HG03442 (cell line): ENCODE results near the gene CCKAR.

Experiments used
- ATAC-seq: cut with Tn5 transposase; IDR thresholded peaks from one replicate; pipeline ENCODE4 v1.9.1; 2021; ENCODE audit warnings: mild to moderate bottlenecking, moderate library complexity; ENCODE audit not compliant: unreplicated experiment

CCKAR gene

DNA sequence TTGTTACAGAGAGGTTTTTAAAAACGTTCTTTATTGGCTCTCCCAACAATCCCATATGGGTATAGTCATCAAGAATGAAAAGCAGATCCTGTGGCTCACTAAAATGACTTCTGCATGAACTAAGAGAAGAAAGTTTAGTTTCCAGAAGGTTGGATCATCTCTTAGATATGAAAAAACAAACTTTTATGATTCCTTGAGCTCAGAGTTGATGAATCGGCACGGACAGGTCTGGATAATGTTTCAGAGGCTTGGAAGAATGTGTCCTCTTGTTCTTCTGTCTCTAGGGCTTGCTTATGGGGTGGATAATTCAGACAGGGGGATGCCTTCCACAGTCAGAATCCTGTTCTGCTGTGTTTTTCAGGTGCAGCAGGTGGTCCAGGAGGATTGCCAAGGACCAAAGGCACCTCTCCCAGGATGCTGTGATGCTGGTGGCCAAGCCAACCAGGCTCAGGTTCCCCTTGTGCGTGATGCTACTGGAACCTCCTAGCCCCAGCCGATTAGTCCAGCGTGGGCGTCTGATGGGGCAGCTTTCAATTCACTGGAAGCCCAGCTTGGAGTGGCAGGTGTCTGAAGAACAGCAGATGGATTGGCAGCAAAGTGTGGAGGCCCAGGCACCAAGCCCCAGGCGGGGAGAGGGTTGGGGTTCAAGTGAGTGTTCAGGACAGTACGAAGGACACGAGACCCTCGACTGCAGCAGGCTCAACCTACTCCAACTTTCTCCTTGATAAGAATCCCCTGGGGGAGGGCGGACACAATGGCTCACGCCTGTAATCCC lies 30.3 kb downstream of the CCKAR start:
- ATAC-seq: no peak

DNA sequence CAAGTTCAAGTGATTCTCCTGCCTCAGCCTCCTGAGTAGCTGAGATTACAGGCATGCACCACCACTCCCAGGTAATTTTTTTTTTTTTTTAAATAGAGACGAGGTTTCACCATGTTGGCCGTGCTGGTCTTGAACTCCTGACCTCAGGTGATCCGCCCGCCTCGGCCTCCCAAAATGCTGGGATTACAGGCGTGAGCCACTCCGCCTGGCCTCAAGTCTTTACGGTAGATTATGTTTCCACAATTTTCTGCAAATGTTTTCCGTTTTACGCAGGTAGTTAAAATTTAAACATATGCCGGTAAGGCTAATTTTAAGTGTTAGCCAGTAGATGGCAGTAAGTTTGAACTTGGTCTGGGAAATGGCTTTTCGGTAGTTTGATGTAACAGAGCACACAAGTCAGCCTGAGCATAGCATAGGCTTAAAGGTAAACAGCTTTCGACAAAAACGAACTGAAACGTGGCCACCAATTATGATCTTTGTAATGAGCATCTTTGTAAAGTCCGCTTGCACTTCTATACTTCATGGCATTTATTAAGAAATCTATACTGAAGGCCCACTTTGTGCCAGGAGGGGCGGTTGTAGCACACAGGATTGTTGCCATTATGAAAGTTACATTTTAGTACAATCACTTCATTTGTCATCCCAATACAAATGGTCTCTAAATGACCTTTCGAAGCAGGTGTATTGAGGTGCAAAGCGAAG lies 31.1 kb downstream of the CCKAR start:
- ATAC-seq: peak; percentile 72

DNA sequence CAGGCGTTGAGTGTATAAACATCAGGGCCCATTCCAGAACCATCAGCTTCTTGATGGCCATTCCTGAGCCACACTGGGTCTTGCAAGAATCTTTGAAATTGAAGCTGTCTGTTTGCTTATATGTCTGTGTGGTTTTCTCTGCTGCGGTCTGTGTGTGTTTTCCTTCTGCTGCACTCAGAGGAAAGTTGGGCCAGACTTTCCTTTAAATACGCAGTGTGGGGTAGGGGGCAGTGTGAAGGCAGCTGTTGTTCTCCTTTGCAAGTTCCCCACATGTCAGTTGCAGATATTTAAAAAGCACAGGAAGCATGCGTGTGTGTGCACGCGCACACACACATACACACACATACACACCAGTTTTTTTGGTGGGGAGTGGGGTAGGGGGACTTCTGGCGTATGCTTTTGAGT lies 32.1 kb downstream of the CCKAR start:
- ATAC-seq: no peak

DNA sequence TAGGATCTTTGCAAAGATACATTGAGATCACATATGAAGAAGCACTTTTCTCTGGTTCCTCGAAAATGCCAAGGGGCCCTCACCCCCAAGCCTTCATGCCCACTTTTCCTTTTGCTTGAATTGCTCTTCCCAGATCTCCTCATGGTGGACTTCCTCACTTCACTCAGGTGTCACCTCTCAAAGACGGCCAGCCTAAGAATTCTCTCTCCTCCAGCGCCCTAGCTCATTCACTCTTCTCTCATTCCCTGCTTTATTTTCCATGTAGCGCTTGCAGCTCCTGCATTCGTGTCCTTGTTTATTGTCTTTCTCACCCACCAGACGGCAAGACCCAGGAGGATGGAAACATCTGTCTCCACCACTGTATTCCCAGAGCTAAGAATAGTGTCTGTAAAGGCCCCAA lies 32.9 kb downstream of the CCKAR start:
- no peak for ATAC-seq

DNA sequence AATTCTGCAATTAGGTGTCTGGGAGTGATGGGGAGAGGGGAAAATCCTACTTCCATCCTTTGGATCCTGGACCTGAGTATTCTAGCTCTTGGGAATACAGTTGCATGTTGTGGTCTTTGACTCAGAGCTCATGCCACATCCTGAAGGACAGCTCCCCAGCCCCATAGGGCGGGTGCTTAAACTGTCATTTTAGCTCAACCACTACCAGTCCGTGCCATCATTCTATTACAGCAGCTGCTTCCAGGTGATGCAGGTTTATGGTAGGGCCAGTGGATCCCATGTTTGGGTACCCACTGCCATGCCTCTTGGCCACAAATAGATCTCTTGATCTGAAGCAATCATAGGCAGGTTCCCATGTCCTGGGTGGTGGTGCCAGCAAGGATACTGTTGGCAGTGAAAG lies 34.7 kb downstream of the CCKAR start:
- no peak for ATAC-seq

DNA sequence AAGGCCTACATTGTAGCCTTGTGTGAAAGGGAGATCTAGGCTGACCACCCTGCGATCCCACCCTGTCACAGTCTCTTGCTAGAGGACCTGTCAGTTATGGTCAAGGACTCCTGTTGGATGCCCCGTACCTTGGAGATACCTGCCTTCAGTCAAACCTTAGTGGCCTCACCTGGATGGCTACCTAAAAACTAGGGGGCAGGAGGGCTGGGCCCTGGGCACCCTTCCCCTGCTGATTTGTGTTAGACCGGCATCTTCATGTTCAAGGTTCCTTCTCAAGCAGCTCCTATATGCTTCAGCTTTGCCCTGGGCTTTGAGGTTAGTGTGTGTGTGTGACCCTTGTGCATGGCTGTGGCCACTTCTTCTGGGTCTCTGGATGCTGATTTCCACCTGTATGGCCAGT lies 35.3 kb downstream of the CCKAR start:
- ATAC-seq: no peak

DNA sequence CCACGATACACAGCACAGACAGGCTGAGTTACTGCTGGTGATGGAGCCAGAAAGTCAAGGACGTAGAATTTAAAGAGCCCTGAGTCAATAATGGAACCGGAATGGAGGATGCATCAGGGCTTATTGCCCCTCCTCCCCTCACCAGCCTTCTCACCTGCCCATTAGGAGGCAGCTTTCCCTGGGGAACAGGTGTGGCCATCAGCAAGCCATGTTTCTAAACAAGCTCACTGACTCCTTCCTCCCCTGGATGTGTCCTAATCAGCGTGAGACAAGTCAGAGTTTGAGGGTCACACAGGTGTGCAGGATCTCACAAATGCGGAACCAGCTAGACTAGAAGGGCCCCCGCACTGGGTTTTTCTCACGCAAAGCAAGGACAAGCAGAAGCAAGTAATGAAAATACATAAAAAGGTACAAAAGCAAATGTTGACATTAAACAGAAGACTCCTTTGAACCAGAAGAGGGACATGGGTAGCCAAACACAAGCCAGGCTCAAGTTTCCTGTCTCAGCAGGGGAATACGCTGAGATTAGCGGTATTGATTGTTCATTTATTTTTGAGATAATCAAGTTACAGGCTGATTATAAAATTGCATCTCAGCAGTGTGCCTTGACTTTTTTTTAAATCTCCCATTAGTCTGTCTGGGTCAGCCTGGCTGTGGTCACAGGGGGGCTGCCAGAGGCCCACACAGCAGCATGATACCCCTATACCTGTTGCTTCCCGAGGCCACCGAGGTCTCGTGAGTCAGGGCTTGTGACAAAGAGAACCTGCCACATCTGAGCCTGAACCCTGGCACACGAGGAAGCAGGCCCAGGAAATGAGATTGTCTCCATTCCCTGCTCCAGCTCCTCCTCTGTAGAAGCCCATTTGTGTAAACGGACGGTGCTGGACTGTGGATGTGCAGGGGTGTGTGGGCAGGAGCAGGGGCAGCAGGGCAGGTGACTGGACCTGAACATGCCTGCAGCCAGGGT lies 37.4 kb downstream of the CCKAR start:
- no peak for ATAC-seq

DNA sequence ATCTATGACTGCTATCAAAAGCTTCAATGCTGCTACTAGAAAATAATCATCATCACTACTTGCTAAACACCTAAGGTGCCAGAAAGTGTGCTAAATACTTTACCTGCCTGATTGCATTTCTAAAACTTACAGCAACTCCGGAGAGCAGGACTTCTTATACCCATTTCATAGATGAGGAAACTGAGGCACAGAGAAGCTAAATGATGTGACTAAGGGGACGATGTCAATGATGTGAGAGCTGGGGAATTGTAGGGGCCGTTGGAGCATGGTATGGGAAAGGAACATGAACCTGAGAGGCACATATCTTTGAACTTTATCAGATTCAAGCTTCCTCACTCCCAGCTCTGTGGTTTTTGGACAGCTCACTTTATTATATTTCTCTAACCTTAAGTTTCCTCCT lies 38.7 kb downstream of the CCKAR start:
- no peak for ATAC-seq

DNA sequence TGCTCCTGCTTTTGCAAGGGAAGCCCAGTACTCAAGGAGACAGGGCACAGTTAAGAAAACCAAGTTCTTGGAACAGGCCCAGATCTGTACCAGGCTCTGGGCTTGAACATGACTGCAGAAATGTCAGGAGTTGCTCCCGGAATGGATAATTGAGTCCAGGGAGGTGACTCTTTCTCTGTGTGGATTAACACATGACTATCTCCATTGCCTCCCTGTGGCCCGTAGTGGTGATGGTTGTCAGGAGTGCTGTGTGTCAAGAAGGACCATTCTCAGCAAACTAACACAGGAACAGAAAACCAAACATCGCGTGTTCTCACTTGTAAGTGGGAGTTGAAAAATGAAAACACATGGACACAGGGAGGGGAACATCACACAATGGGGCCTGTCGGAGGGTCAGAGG lies 39.9 kb downstream of the CCKAR start:
- ATAC-seq: no peak

DNA sequence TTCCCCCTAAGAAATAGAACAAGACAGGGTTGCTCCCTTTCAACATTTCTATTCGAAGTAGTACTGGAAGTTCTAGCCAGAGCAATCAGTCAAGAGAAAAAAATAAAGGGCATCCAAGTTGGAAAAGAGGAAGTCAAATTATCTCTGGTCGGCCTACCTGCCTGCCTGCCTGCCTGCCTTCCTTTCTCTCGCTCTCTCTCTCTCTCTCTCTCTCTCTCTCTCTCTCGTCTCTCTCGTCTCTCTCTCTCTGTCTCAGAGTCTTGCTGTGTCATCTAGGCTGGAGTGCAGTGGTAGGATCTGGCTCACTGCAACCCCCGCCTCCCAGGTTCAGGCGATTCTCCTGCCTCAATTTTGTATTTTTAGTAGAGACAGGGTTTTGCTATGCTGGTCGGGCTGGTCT lies 42.9 kb downstream of the CCKAR start:
- ATAC-seq: no peak

DNA sequence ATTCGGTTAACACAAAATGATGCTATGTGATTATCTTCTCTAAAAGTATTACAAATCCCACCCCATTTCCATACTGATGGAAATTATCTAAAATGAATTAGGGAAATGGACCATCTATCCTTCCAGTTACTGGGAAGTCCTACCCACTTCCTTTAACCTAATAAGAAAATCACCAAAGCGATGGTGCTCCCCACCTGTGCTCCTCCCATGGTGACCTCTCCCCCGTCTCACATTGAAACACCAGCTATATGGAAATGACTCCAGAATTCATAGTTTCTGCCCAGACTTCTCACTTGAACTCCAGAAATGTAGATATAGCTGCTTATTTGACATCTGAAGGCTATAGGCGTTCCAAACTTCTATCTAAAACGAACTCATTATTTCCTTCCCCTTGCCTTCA lies 48.5 kb downstream of the CCKAR start:
- ATAC-seq: no peak

DNA sequence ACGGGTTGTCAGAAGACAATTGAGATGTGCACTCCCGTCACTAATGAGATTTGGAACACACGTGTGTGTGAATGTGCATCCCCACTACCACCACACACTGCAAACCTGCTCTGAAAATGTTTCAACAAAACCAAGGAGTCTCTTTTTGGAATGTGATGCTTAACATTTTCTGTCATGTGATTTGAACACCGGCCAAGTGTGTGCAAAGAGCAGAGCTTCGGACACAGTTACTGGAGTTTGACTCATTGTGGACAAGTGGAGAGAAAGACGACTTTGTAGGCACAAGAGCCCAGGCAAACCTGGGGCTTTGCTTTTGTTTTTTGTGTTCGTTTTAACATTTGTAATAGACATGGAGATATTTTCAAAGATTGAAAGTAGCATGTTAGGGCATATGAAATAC lies 49.2 kb downstream of the CCKAR start:
- no peak for ATAC-seq

DNA sequence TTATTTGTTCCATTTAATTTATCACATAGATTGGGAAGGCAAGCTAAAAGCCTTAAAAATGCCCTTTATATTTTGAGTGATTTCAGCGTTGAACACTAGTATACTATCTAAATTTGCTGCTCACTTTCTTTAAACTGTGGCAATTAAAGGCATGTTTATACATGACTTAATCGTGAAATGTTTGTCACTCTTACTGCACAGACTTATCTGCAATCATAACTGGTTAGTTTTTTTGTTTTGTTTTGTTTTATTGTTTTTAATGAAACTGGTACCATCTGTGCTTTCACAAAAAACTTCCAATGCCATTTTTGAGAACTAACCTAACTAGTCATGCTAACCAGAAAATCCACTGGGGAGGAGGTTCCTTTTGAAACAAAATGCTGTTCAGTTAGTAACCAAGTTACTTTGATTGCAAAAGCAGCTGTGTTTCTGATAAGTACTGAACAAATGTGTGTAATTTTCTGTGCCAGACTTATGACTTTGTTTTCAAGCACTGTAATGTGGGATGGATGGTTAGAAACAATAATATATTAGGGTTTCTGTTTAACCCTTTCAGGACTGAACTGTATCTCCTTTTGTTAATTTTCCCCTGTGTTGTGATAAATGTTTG lies 56.1 kb downstream of the CCKAR start:
- ATAC-seq: no peak

DNA sequence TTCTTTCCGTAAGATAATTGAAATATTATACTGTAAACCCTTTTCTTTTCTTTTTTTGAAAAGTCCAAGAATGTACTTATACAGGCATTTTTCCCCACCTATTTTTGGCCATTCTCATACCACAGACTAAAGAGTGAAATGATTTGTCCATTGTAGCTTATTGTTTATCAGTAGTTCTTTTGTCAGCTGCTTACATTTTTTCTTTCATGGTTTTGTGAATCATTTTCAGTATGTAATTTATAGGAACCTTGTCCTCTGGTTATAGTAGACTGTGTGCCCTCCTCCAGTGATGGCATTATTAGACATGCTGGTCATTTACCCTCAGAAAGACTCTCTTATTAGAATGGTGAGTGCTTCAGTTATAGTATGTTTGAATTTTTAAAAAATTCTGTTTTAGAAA lies 56.7 kb downstream of the CCKAR start:
- ATAC-seq: no peak

DNA sequence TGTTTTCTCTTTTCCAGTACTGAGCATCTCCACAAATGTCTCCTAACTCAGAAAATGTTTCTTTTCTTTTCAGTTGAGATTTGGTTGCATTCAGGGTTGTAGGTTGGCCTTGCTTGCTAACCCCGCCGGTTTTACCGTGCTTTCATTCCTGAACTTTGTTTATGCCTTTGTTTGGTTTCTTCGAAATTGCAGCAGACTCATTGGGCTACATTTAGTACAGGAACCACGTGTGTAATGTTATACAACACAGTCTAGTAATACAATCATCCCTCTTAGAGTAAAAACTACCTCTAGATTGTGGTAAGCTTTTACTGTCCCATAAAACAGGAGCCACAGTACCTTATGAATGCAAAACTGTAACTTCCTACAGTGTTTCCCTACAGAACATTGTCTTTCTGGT lies 57.9 kb downstream of the CCKAR start:
- ATAC-seq: no peak

DNA sequence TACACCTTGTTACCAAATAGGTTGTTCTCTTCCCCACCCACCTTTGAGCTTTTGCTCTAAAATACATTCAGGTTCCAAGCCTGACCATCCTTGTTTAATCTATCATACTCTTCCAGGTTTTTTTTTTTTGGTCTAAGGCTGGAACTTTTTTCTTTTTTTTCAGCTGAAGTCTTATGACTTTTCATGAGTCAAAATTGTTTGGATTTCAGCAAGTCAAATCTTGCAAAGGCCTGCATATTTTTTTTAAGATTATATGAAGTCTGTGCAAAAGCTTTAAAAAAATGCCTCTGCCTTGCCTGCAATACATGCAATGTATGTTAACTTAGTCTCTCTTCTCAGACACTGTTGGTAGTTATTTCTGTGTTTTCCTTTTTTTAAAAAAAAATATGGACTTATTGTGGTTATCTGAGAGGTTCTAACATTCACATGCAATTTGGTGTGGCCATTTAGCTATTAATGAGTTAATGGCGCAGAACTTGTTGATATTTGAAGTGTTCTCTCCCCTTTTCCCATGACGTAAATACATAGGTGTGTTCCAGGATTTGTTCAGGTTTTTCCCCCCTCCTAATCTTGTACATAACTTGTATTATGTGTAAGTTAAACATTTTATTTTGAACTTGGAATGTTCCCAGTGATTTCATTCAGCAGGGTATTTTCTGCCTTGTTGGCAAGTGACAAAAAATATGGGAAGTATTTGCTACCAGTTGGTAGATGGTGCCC lies 58.7 kb downstream of the CCKAR start:
- no peak for ATAC-seq
